ENCODE data around the gene CD209.
A peak's percentile ranks its signal among the peaks of the same experiment; 100 is the strongest.
"Not testable (repeated sequence)": the region's sequence is repeated elsewhere in the genome, so short reads cannot be mapped to it uniquely, and the experiment has no call there.

The CD209 gene

GRCh38 chr19:7746903-7747884 lies at the start of gene CD209:
CD209 (minus strand) TSS chr19:7747534; CDS start chr19:7747511, 23 bp downstream.
- no peak for DNase-seq (ENCODE audit: low spot score)

- DNase-seq (ENCODE audit: low spot score), result no peak
Observed at GRCh38 chr19:7795555-7796161, 48.3 kb upstream of the CD209 start.

GRCh38 chr19:7793493-7793892 lies 46.2 kb upstream of the CD209 start:
- DNase-seq (ENCODE audit: low spot score), result no peak

GRCh38 chr19:7792701-7793100 lies 45.4 kb upstream of the CD209 start:
- DNase-seq (ENCODE audit: low spot score), result not testable (repeated sequence)

- DNase-seq (ENCODE audit: low spot score), result no peak
Observed at GRCh38 chr19:7792281-7792680, 44.9 kb upstream of the CD209 start.

- no peak for DNase-seq (ENCODE audit: low spot score)
Observed at GRCh38 chr19:7790416-7790815, 43.1 kb upstream of the CD209 start.

GRCh38 chr19:7789447-7789846 lies 42.1 kb upstream of the CD209 start:
- DNase-seq (ENCODE audit: low spot score), result no peak

GRCh38 chr19:7788933-7789323 lies 41.6 kb upstream of the CD209 start:
- no peak for DNase-seq (ENCODE audit: low spot score)

GRCh38 chr19:7788178-7788932 lies 41.0 kb upstream of the CD209 start:
- DNase-seq (ENCODE audit: low spot score), result no peak

GRCh38 chr19:7787602-7788177 lies 40.4 kb upstream of the CD209 start:
- DNase-seq (ENCODE audit: low spot score), result no peak

- DNase-seq (ENCODE audit: low spot score), result no peak
Observed at GRCh38 chr19:7787141-7787540, 39.8 kb upstream of the CD209 start.

- DNase-seq (ENCODE audit: low spot score), result no peak
Observed at GRCh38 chr19:7784856-7785255, 37.5 kb upstream of the CD209 start.

GRCh38 chr19:7783991-7784423 lies 36.7 kb upstream of the CD209 start:
- DNase-seq (ENCODE audit: low spot score), result peak; percentile 56

- no peak for DNase-seq (ENCODE audit: low spot score)
Observed at GRCh38 chr19:7781157-7781556, 33.8 kb upstream of the CD209 start.

- no peak for DNase-seq (ENCODE audit: low spot score)
Observed at GRCh38 chr19:7779631-7780486, 32.5 kb upstream of the CD209 start.

- no peak for DNase-seq (ENCODE audit: low spot score)
Observed at GRCh38 chr19:7778081-7778480, 30.7 kb upstream of the CD209 start.

- DNase-seq (ENCODE audit: low spot score), result no peak
Observed at GRCh38 chr19:7775761-7776160, 28.4 kb upstream of the CD209 start.

GRCh38 chr19:7773841-7774240 lies 26.5 kb upstream of the CD209 start:
- no peak for DNase-seq (ENCODE audit: low spot score)

- no peak for DNase-seq (ENCODE audit: low spot score)
Observed at GRCh38 chr19:7772752-7773291, 25.5 kb upstream of the CD209 start.

GRCh38 chr19:7771072-7771471 lies 23.7 kb upstream of the CD209 start:
- no peak for DNase-seq (ENCODE audit: low spot score)

GRCh38 chr19:7769171-7769570 lies 21.8 kb upstream of the CD209 start:
- DNase-seq (ENCODE audit: low spot score), result no peak
